ENCODE measurements around the gene IRF8. TPM values are rescaled to one million over a fixed set of nuclear protein-coding genes. Genes with fewer than 3 reads are reported as not detected.

IRF8 gene
- total RNA-seq, 3 donors from 2014 or later, result 16.7 to 121 (median 20.2) TPM

GRCh38 chr16:85881436-85881835 is 17.5 kb upstream of the IRF8 start:
- H3K27ac ChIP-seq, result no peak overlapping the region
- H3K36me3 ChIP-seq, result no peaks in the 10 kb centered on the region
- no peaks in the 10 kb centered on the region for H3K4me1 ChIP-seq
- TF ChIP-seq, protein P1, sequence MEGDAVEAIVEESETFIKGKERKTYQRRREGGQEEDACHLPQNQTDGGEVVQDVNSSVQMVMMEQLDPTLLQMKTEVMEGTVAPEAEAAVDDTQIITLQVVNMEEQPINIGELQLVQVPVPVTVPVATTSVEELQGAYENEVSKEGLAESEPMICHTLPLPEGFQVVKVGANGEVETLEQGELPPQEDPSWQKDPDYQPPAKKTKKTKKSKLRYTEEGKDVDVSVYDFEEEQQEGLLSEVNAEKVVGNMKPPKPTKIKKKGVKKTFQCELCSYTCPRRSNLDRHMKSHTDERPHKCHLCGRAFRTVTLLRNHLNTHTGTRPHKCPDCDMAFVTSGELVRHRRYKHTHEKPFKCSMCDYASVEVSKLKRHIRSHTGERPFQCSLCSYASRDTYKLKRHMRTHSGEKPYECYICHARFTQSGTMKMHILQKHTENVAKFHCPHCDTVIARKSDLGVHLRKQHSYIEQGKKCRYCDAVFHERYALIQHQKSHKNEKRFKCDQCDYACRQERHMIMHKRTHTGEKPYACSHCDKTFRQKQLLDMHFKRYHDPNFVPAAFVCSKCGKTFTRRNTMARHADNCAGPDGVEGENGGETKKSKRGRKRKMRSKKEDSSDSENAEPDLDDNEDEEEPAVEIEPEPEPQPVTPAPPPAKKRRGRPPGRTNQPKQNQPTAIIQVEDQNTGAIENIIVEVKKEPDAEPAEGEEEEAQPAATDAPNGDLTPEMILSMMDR (IDR thresholded peaks at IDR 0.05), result no peak
- TF ChIP-seq POLR2AphosphoS5 (IDR thresholded peaks at IDR 0.05) (no peak), POLR2A (IDR thresholded peaks at IDR 0.05) (no peak)
- peaks cover 0 to 28% of the 10 kb centered on the region in 2 donors for H3K27me3 ChIP-seq
- H3K4me3 ChIP-seq, result no peak overlapping the region
- DNase-seq (ENCODE audit: low spot score in 2 of 2), result no peak
- intact Hi-C loops (cut with DNase I; ENCODE audit: low total_unique reads), result no loop called here
- H3K9me3 ChIP-seq, result no peaks in the 10 kb centered on the region

- no peaks in the 10 kb centered on the region for H3K9me3 ChIP-seq
- peaks cover 0 to 35% of the 10 kb centered on the region in 2 donors for H3K27me3 ChIP-seq
- DNase-seq (ENCODE audit: low spot score in 2 of 2), result no peak
- H3K27ac ChIP-seq, result no peak overlapping the region
- TF ChIP-seq POLR2AphosphoS5 (IDR thresholded peaks at IDR 0.05), result no peak
- TF ChIP-seq, protein P1 (IDR thresholded peaks at IDR 0.05), result no peak
- no peak for TF ChIP-seq POLR2A (IDR thresholded peaks at IDR 0.05)
- no peaks in the 10 kb centered on the region for H3K36me3 ChIP-seq
- H3K4me3 ChIP-seq, result no peak overlapping the region
- H3K4me1 ChIP-seq, result no peaks in the 10 kb centered on the region
- intact Hi-C loops (cut with DNase I; ENCODE audit: low total_unique reads), result no loop called here
Observed at GRCh38 chr16:85882181-85882810, 16.7 kb upstream of the IRF8 start.

DNA sequence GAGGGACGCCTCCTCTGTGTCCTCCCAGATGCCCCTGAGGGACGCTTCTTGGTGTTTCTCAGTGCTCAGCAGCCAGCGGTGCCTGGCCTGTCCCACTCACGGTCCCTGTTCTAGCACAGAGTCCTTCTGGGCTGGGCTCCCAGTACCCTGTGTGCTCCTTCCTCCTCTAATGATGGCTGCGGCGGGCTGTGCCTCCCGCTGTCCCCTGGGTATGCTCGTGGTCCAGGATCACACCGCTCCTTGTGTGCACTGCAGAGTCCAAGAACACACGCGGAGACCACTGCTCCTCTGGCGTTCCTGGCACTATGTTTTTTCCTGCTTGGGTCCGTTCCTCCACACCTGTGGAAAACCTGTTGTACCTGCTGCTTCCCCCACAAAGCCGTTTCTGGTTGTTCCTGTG is 15.1 kb upstream of the IRF8 start:
- peaks cover 0 to 42% of the 10 kb centered on the region in 2 donors for H3K27me3 ChIP-seq
- TF ChIP-seq POLR2A (IDR thresholded peaks at IDR 0.05) (no peak), POLR2AphosphoS5 (IDR thresholded peaks at IDR 0.05) (no peak)
- TF ChIP-seq, protein P1 (IDR thresholded peaks at IDR 0.05), result no peak
- H3K36me3 ChIP-seq, result no peaks in the 10 kb centered on the region
- H3K4me3 ChIP-seq, result no peak overlapping the region
- H3K27ac ChIP-seq, result no peak overlapping the region
- no peaks in the 10 kb centered on the region for H3K9me3 ChIP-seq
- H3K4me1 ChIP-seq, result no peaks in the 10 kb centered on the region
- intact Hi-C loops (cut with DNase I; ENCODE audit: low total_unique reads), result no loop called here
- no peak for DNase-seq (ENCODE audit: low spot score in 2 of 2)

DNA sequence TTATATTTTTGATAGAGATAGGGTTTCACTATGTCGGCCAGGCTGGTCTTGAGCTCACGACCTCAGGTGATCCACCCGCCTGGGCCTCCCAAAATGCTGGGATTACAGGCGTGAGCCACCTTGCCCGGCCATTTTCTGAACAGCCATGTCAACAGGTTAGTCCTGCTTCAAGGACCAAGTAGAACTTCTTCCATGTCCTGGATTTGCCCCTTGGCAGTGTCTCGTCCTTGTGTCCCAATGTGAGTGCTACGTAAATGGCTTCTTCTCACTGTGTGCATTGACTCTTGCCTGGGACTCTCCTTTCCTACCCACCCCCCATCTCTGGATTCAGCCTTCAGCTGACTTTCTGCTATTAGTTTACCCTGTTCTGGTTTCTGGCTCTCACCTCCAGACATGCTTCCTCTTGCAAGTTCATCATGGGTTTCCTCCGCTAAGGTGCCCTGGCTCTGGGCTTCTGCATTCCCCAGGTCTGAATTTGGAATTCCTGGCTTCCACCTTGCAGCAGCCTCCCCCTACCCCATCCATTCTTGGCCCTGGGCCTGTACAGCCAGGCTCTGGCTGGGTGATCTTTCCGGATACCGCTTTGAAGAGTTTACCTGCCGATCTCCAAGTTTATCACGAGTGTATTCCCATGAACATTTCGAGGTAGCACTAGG is 14.0 kb upstream of the IRF8 start:
- no peaks in the 10 kb centered on the region for H3K4me1 ChIP-seq
- intact Hi-C loops (cut with DNase I; ENCODE audit: low total_unique reads), result no loop called here
- H3K4me3 ChIP-seq, result no peak overlapping the region
- H3K27ac ChIP-seq, result no peak overlapping the region
- DNase-seq (ENCODE audit: low spot score in 2 of 2), result no peak
- H3K27me3 ChIP-seq, result peaks cover 0 to 50% of the 10 kb centered on the region in 2 donors
- no peaks in the 10 kb centered on the region for H3K36me3 ChIP-seq
- TF ChIP-seq, protein P1 (IDR thresholded peaks at IDR 0.05), result no peak
- TF ChIP-seq POLR2A (IDR thresholded peaks at IDR 0.05) (no peak), POLR2AphosphoS5 (IDR thresholded peaks at IDR 0.05) (no peak)
- H3K9me3 ChIP-seq, result no peaks in the 10 kb centered on the region

DNA sequence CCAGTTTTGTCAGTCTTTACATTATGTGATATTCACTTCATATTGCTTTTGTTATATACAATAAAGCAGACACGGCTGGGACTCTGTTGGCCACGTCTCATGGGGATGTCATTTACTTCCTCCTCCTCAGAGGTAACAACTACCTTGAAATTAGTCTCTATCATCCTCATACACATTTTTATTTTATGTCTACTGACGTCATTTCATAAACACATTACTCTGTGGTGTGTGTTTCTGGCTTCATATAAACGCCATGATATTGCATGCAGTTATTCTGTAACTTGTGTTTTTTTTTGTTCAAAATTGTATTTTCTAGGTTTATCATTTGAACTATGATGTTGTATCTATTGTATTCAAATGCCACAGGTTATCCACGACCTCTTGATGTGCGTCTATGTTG is 13.4 kb upstream of the IRF8 start:
- intact Hi-C loops (cut with DNase I; ENCODE audit: low total_unique reads), result no loop called here
- H3K9me3 ChIP-seq, result no peaks in the 10 kb centered on the region
- no peaks in the 10 kb centered on the region for H3K36me3 ChIP-seq
- H3K27me3 ChIP-seq, result peaks cover 0 to 50% of the 10 kb centered on the region in 2 donors
- no peak for DNase-seq (ENCODE audit: low spot score in 2 of 2)
- H3K27ac ChIP-seq, result no peak overlapping the region
- no peaks in the 10 kb centered on the region for H3K4me1 ChIP-seq
- no peak overlapping the region for H3K4me3 ChIP-seq
- TF ChIP-seq POLR2A (IDR thresholded peaks at IDR 0.05), result no peak
- TF ChIP-seq, protein P1 (IDR thresholded peaks at IDR 0.05), result no peak
- no peak for TF ChIP-seq POLR2AphosphoS5 (IDR thresholded peaks at IDR 0.05)
